ENCODE data around the gene FBP1. TPM values are rescaled to one million over a fixed set of nuclear protein-coding genes. Genes with fewer than 3 reads are reported as not detected.

Gene FBP1
- polyA plus RNA-seq, 3 donors, result 82.2 to 95.5 (median 84.4) TPM

GRCh38 chr9:94622087-94622800, 17.1 kb downstream of the FBP1 start:
- Histone ChIP-seq H3K36me3 (replicated peaks in 1 of 2; ENCODE audit: control insufficient read depth in 1 of 2, insufficient read depth in 2 of 2, low read length in 2 of 2) (peaks cover 17 to 42% of the 10 kb centered on the region in 2 donors), H3K9ac (ENCODE audit: insufficient read depth, low read length, poor library complexity, severe bottlenecking) (no peak overlapping the region), H3K4me1 (ENCODE audit: control insufficient read depth in 1 of 2, insufficient read depth in 2 of 2, low read length in 2 of 2) (no peaks in the 10 kb centered on the region), H3K4me2 (replicated peaks; ENCODE audit: extremely low read depth, low read length, poor library complexity, severe bottlenecking) (no peak overlapping the region), H3K9me3 (replicated peaks in 1 of 2; ENCODE audit: control insufficient read depth in 1 of 2, insufficient read depth in 1 of 2, low read length in 2 of 2) (no peaks in the 10 kb centered on the region), H3K4me3 (replicated peaks in 1 of 3; ENCODE audit: low read depth in 2 of 3, low read length in 3 of 3) (no peak overlapping the region), H3K79me2 (ENCODE audit: insufficient read depth, low read length) (no peaks in the 10 kb centered on the region), H3K27ac (ENCODE audit: low read depth in 1 of 2, low read length in 2 of 2) (no peak overlapping the region), H2AFZ (ENCODE audit: insufficient read depth, low read depth, low read length, poor library complexity, severe bottlenecking) (no peak overlapping the region), H3K27me3 (ENCODE audit: control insufficient read depth in 2 of 2, insufficient read depth in 2 of 2, low read length in 2 of 2) (no peaks in the 10 kb centered on the region), H4K20me1 (ENCODE audit: insufficient read depth, low read length) (no peaks in the 10 kb centered on the region)
- Mint-ChIP-seq H3K27me3 (ENCODE audit: low read depth in 3 of 3) (peaks cover 0 to 2% (median 0%) of the 10 kb centered on the region in 3 donors), H3K36me3 (peaks cover 33 to 39% of the 10 kb centered on the region in 2 donors), H3K4me1 (peaks cover 13% of the 10 kb centered on the region), H3K27ac (peak overlapping the region in 4 of 7 donors; percentile 10 to 41 (median 28)), H3K9me3 (peaks cover 0 to 3% (median 0%) of the 10 kb centered on the region in 7 donors), H3K4me3 (peak overlapping the region in 1 of 2 donors; percentile 45)
- no peak for TF ChIP-seq CTCF (IDR thresholded peaks at IDR 0.05)
- 97% methylated on average over 19 of the region's 19 CpGs for WGBS (ENCODE audit: insufficient coverage)
- intact Hi-C loops (cut with micrococcal nuclease), result loop anchor here in 1 of 2 donors (5.0 kb wide), 1 partner anchor 45 kb away; no protein-coding TSS in a partner anchor
- no peak for DNase-seq

DNA sequence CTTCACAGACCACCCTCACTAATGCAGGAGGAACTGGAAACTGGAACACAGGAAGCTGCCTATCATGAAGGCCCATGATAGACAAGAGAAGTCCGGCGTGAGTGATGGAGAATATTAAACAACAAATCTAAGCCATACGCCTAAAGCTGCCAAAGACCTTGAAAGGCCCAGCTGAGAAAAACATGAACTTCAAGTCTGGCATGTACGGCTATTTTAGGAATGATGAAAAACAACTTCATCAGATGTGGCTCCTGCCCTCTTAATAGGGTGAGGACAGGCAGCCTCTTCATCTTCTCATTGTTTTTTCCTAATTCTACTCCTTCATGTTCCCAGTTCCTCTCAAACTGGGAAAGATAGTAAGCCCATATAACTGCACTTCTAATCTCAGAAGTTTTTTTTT, 20.3 kb downstream of the FBP1 start:
- H3K4me3 ChIP-seq (replicated peaks in 1 of 3; ENCODE audit: low read depth in 2 of 3, low read length in 3 of 3), result no peak overlapping the region
- Mint-ChIP-seq H3K4me1 (peaks cover 4% of the 10 kb centered on the region), H3K4me3 (no peak overlapping the region), H3K27me3 (ENCODE audit: low read depth in 3 of 3) (peaks cover 0 to 2% (median 0%) of the 10 kb centered on the region in 3 donors), H3K27ac (peak overlapping the region in 1 of 7 donors; percentile 2), H3K36me3 (peaks cover 53 to 63% of the 10 kb centered on the region in 2 donors), H3K9me3 (no peaks in the 10 kb centered on the region)
- H3K27ac ChIP-seq (ENCODE audit: low read depth in 1 of 2, low read length in 2 of 2), result peak overlapping the region in 1 of 2 donors; percentile 31
- no peaks in the 10 kb centered on the region for H3K27me3 ChIP-seq (ENCODE audit: control insufficient read depth in 2 of 2, insufficient read depth in 2 of 2, low read length in 2 of 2)
- no peaks in the 10 kb centered on the region for H4K20me1 ChIP-seq (ENCODE audit: insufficient read depth, low read length)
- intact Hi-C loops (cut with micrococcal nuclease), result no loop called here
- H2AFZ ChIP-seq (ENCODE audit: insufficient read depth, low read depth, low read length, poor library complexity, severe bottlenecking), result no peak overlapping the region
- H3K9ac ChIP-seq (ENCODE audit: insufficient read depth, low read length, poor library complexity, severe bottlenecking), result no peak overlapping the region
- H3K4me1 ChIP-seq (ENCODE audit: control insufficient read depth in 1 of 2, insufficient read depth in 2 of 2, low read length in 2 of 2), result no peaks in the 10 kb centered on the region
- no peaks in the 10 kb centered on the region for H3K9me3 ChIP-seq (replicated peaks in 1 of 2; ENCODE audit: control insufficient read depth in 1 of 2, insufficient read depth in 1 of 2, low read length in 2 of 2)
- WGBS (ENCODE audit: insufficient coverage), result no CpG with 5 or more reads among the region's 4 CpGs
- DNase-seq, result no peak
- peaks cover 32 to 56% of the 10 kb centered on the region in 2 donors for H3K36me3 ChIP-seq (replicated peaks in 1 of 2; ENCODE audit: control insufficient read depth in 1 of 2, insufficient read depth in 2 of 2, low read length in 2 of 2)
- no peak overlapping the region for H3K4me2 ChIP-seq (replicated peaks; ENCODE audit: extremely low read depth, low read length, poor library complexity, severe bottlenecking)
- no peak for TF ChIP-seq CTCF (IDR thresholded peaks at IDR 0.05)
- no peaks in the 10 kb centered on the region for H3K79me2 ChIP-seq (ENCODE audit: insufficient read depth, low read length)
